MM.1S (cell line): ENCODE measurements around the gene GASK1B.

Source experiments
- DNase-seq: peaks from one replicate; pipeline ENCODE4 v3.0.0-alpha.2; 2015
- H2AFZ ChIP-seq: fragments of 300-600 bp; sonication (generic); 2 replicates; pipeline ENCODE4 v1.6.0; 2016; ENCODE audit warnings: antibody characterized with exemption, low read length
- H3F3A ChIP-seq: fragments of 300-600 bp; sonication (generic); 2 replicates; pipeline ENCODE4 v1.6.1; 2016; ENCODE audit warnings: mild to moderate bottlenecking, antibody characterized with exemption, low read length, moderate library complexity, mixed read lengths; ENCODE audit not compliant: insufficient read depth
- H3K27ac ChIP-seq: fragments of 300-600 bp; sonication (generic); 2 replicates; pipeline ENCODE4 v1.5.1; 2016; ENCODE audit warnings: mild to moderate bottlenecking, low read length
- H3K27me3 ChIP-seq: fragments of 300-600 bp; sonication (generic); replicated peaks from 2 replicates; pipeline ENCODE4 v1.6.0; 2016; ENCODE audit warnings: low read length; ENCODE audit not compliant: insufficient read depth
- H3K36me3 ChIP-seq: fragments of 300-600 bp; sonication (generic); replicated peaks from 2 replicates; pipeline ENCODE4 v1.6.1; 2016; ENCODE audit warnings: mild to moderate bottlenecking, low read length, mixed read lengths; ENCODE audit not compliant: insufficient read depth
- H3K4me1 ChIP-seq: fragments of 300-600 bp; sonication (generic); 2 replicates; pipeline ENCODE4 v1.6.1; 2016; ENCODE audit warnings: low read length, mixed read lengths
- H3K4me2 ChIP-seq: fragments of 300-600 bp; sonication (generic); 2 replicates; pipeline ENCODE4 v1.6.0; 2016; ENCODE audit warnings: low read depth, low read length
- H3K4me3 ChIP-seq: fragments of 300-600 bp; sonication (generic); 2 replicates; pipeline ENCODE4 v1.5.1; 2016; ENCODE audit warnings: low read length, mixed read lengths
- H3K79me2 ChIP-seq: fragments of 300-600 bp; sonication (generic); 2 replicates; pipeline ENCODE4 v1.6.1; 2016; ENCODE audit warnings: mixed run types, low read length, mixed read lengths
- H3K9ac ChIP-seq: fragments of 300-600 bp; sonication (generic); 2 replicates; pipeline ENCODE4 v1.6.1; 2016; ENCODE audit warnings: low read length, mixed read lengths
- H3K9me2 ChIP-seq: fragments of 300-600 bp; sonication (generic); replicated peaks from 2 replicates; pipeline ENCODE4 v1.6.1; 2016; ENCODE audit warnings: mild to moderate bottlenecking, low read length, mixed read lengths; ENCODE audit not compliant: insufficient read depth
- H3K9me3 ChIP-seq: fragments of 300-600 bp; sonication (generic); replicated peaks from 2 replicates; pipeline ENCODE4 v1.6.1; 2016; ENCODE audit warnings: mild to moderate bottlenecking, low read length, mixed read lengths; ENCODE audit not compliant: insufficient read depth
- H4K20me1 ChIP-seq: fragments of 300-600 bp; sonication (generic); 2 replicates; pipeline ENCODE4 v1.6.1; 2016; ENCODE audit warnings: mild to moderate bottlenecking, low read length, moderate library complexity, mixed read lengths; ENCODE audit not compliant: insufficient read depth
- CTCF ChIP-seq: fragments of 300-600 bp; sonication (generic); IDR thresholded peaks from 2 replicates; pipeline ENCODE4 v1.5.1; 2016; ENCODE audit warnings: antibody characterized with exemption, low read length, mixed read lengths
- EZH2 ChIP-seq: fragments of 300-600 bp; sonication (generic); optimal IDR thresholded peaks from 2 replicates; pipeline ENCODE3; 2017; ENCODE audit warnings: low read depth, mild to moderate bottlenecking, antibody characterized with exemption, low read length, mixed read lengths
- EZH2phosphoT487 ChIP-seq: fragments of 300-600 bp; sonication (generic); IDR thresholded peaks from 2 replicates; pipeline ENCODE4 v1.6.1; 2018; ENCODE audit warnings: antibody characterized with exemption, low read length

The GASK1B gene

DNA sequence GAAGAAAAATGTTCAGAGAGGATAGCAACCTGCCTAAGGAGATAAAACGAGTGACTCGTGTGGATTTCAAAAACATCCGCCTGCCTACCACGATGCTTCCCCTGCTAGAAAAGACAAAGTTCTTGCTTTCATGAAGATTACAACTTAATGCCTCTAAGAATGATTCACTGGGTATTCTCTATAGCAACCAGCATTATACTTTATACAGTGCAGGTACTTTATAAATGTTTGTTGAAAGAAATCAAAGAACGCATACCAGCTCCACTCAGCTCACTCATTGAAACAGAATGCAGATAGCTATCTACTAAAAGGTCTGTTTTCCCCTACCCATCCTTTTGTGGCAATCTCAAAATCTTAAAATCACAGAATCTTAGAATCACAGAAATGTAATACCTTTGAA is 33.7 kb downstream of the GASK1B start:
- Histone ChIP-seq H3K27me3 (no peaks in the 10 kb centered on the region), H3K9me3 (no peaks in the 10 kb centered on the region), H4K20me1 (no peaks in the 10 kb centered on the region), H3K79me2 (no peaks in the 10 kb centered on the region), H3K4me1 (no peaks in the 10 kb centered on the region), H3K36me3 (no peaks in the 10 kb centered on the region), H3K4me2 (no peak overlapping the region), H3F3A (no peaks in the 10 kb centered on the region), H3K9me2 (no peaks in the 10 kb centered on the region), H2AFZ (no peak overlapping the region), H3K27ac (no peak overlapping the region), H3K9ac (no peak overlapping the region), H3K4me3 (no peak overlapping the region)
- TF ChIP-seq CTCF, result no peak
- TF ChIP-seq EZH2, result no peak
- no peak for TF ChIP-seq EZH2phosphoT487
- DNase-seq, result no peak

DNA sequence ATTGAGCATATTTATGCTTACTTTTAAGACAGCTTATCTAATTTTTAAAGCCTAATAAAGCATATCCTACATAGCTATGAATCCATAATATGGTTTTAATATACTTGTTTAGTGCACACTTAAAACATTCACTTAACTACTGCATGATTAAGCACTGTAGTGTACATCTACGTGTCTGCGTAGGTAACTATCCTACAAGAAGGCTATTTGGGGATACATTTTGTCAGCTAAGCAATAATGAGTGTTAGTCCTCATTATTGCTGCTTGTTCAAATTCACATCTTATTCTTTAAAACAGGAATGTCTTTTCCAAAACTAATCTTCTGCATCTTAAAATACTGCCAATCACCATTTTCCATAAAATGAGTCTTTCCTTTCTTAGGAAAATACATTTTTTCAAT is 38.6 kb downstream of the GASK1B start:
- Histone ChIP-seq H3K4me1 (no peaks in the 10 kb centered on the region), H3F3A (no peaks in the 10 kb centered on the region), H3K4me2 (no peak overlapping the region), H3K9me2 (no peaks in the 10 kb centered on the region), H3K27ac (no peak overlapping the region), H3K79me2 (no peaks in the 10 kb centered on the region), H3K36me3 (no peaks in the 10 kb centered on the region), H4K20me1 (no peaks in the 10 kb centered on the region), H3K9ac (no peak overlapping the region), H2AFZ (no peak overlapping the region), H3K27me3 (no peaks in the 10 kb centered on the region), H3K4me3 (no peak overlapping the region), H3K9me3 (no peaks in the 10 kb centered on the region)
- TF ChIP-seq EZH2phosphoT487, result no peak
- no peak for TF ChIP-seq EZH2
- no peak for TF ChIP-seq CTCF
- DNase-seq, result no peak

DNA sequence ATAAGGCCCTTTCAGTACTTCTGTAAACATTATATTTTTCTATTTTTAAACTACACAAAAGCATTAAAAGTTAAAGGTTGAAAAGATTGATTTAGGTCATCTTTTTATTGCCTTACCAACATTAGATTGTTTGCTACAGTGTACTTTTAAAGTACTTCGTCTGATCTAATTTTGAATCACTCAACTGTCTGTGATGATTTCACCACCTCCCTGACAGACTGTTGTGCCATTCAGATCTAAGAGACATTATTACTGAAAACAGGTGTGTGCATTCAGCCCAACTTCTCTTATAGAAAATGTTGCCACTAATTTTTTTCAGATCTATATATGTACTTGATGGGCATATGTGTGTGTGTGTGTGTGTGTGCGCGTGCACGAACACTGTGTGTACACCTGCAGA is 39.3 kb downstream of the GASK1B start:
- Histone ChIP-seq H3K4me2 (no peak overlapping the region), H4K20me1 (no peaks in the 10 kb centered on the region), H3K4me3 (no peak overlapping the region), H3K4me1 (no peaks in the 10 kb centered on the region), H3K27me3 (no peaks in the 10 kb centered on the region), H3K9me2 (no peaks in the 10 kb centered on the region), H2AFZ (no peak overlapping the region), H3K9me3 (no peaks in the 10 kb centered on the region), H3F3A (no peaks in the 10 kb centered on the region), H3K9ac (no peak overlapping the region), H3K27ac (no peak overlapping the region), H3K36me3 (no peaks in the 10 kb centered on the region), H3K79me2 (no peaks in the 10 kb centered on the region)
- no peak for TF ChIP-seq CTCF
- TF ChIP-seq EZH2, result no peak
- no peak for TF ChIP-seq EZH2phosphoT487
- no peak for DNase-seq
